IPS-18c (cell line): ENCODE measurements around the gene P2RX2.

Experiments used
- H3K4me3 ChIP-seq: 2 replicates; pipeline ENCODE4 v1.7.0; 2013; ENCODE audit warnings: low read depth, mild to moderate bottlenecking, low read length, moderate library complexity; ENCODE audit not compliant: insufficient read depth
- H3K9me3 ChIP-seq: one replicate; pipeline ENCODE4 v1.6.1; 2013; ENCODE audit warnings: mild to moderate bottlenecking, low read length, moderate library complexity; ENCODE audit not compliant: control insufficient read depth, insufficient read depth

The P2RX2 gene

GRCh38 chr12:132662901-132663755 is 44.6 kb downstream of the P2RX2 start:
- no peak overlapping the region for H3K4me3 ChIP-seq
- no peaks in the 10 kb centered on the region for H3K9me3 ChIP-seq

- H3K9me3 ChIP-seq, result no peaks in the 10 kb centered on the region
- no peak overlapping the region for H3K4me3 ChIP-seq
These were observed 45.9 kb downstream of the P2RX2 start for GRCh38 chr12:132664206-132665148.

- Histone ChIP-seq H3K9me3 (no peaks in the 10 kb centered on the region), H3K4me3 (no peak overlapping the region)
These were observed 46.5 kb downstream of the P2RX2 start for GRCh38 chr12:132665149-132665491.

GRCh38 chr12:132665794-132666193 is 47.2 kb downstream of the P2RX2 start:
- H3K4me3 ChIP-seq, result no peak overlapping the region
- H3K9me3 ChIP-seq, result no peaks in the 10 kb centered on the region

- no peaks in the 10 kb centered on the region for H3K9me3 ChIP-seq
- no peak overlapping the region for H3K4me3 ChIP-seq
These were observed 49.9 kb downstream of the P2RX2 start for GRCh38 chr12:132668191-132669088.

GRCh38 chr12:132669166-132669879 is 50.7 kb downstream of the P2RX2 start:
- no peak overlapping the region for H3K4me3 ChIP-seq
- H3K9me3 ChIP-seq, result no peaks in the 10 kb centered on the region
